HepG2 (cell line): ENCODE results near the gene SLC35A2. TPM values are rescaled to one million over a fixed set of nuclear protein-coding genes. Genes with fewer than 3 reads are reported as not detected.

ENCODE experiments used
- CHD4 ChIP-seq: fragments of 200-600 bp; sonication (generic); IDR thresholded peaks from 2 replicates; pipeline ENCODE4 v1.7.0; 2017; ENCODE audit warnings: mild to moderate bottlenecking, low read length, borderline replicate concordance
- FOXM1 ChIP-seq: sonication (generic); formaldehyde crosslinking; IDR thresholded peaks from 2 replicates; pipeline ENCODE4 v1.5.0; 2020; ENCODE audit warnings: missing genetic modification reagents
- IKZF4 ChIP-seq: sonication (generic); formaldehyde crosslinking; IDR thresholded peaks from 2 replicates; pipeline ENCODE4 v1.5.1; 2020; ENCODE audit warnings: borderline replicate concordance, mild to moderate bottlenecking, low read depth, missing genetic modification reagents; ENCODE audit errors: not compliant biosample characterization
- MTA1 ChIP-seq: sonication (generic); formaldehyde crosslinking; IDR thresholded peaks from 2 replicates; pipeline ENCODE4 v1.4.0; 2020; ENCODE audit warnings: missing genetic modification reagents, mild to moderate bottlenecking, borderline replicate concordance
- RARG ChIP-seq: sonication (generic); formaldehyde crosslinking; IDR thresholded peaks from 2 replicates; pipeline ENCODE4 v1.4.0; 2020; ENCODE audit warnings: low read depth, mild to moderate bottlenecking, missing genetic modification reagents
- SUZ12 ChIP-seq: fragments of 150-350 bp; IDR thresholded peaks from 2 replicates; pipeline ENCODE4 v1.6.1; 2014; ENCODE audit warnings: low read depth, low read length
- TBP ChIP-seq: sonication (generic); formaldehyde crosslinking; IDR thresholded peaks from 2 replicates; pipeline ENCODE4 v1.5.0; 2020; ENCODE audit warnings: missing genetic modification reagents
- ZNF10 ChIP-seq: sonication (generic); formaldehyde crosslinking; IDR thresholded peaks from 2 replicates; pipeline ENCODE4 v1.4.0; 2020; ENCODE audit warnings: mild to moderate bottlenecking, low read depth, missing genetic modification reagents, borderline replicate concordance
- ZNF282 ChIP-seq: fragments of 450-650 bp; IDR thresholded peaks from 2 replicates; pipeline ENCODE4 v1.6.1; 2018; ENCODE audit not compliant: partially characterized antibody
- ZNF674 ChIP-seq: sonication (generic); formaldehyde crosslinking; IDR thresholded peaks from 2 replicates; pipeline ENCODE4 v1.5.0; 2020; ENCODE audit warnings: low read depth, mild to moderate bottlenecking, missing genetic modification reagents
- ZNF790 ChIP-seq: sonication (generic); formaldehyde crosslinking; IDR thresholded peaks from 2 replicates; pipeline ENCODE4 v1.8.0; 2022; ENCODE audit warnings: missing genetic modification reagents, mild to moderate bottlenecking, borderline replicate concordance
- ZNF878 ChIP-seq: sonication (generic); formaldehyde crosslinking; IDR thresholded peaks from 2 replicates; pipeline ENCODE4 v1.8.1; 2023; ENCODE audit warnings: mild to moderate bottlenecking, missing genetic modification reagents, moderate library complexity
- polyA plus RNA-seq, 8 experiments: library from polyadenylated mRNA; depleted of rRNA in 3 of 8; stranded (reverse) in 7 of 8; unstranded in 1 of 8; fragments of >200 nt; fragmentation: Illumina TruSeq in 4 of 8; extraction: Trizol in 4 of 8; gene quantifications; 2 replicates each; pipeline versions ENCODE4 v1.2.1 to v1.2.3, GENCODE V29; 2011 to 2016; ENCODE audit warnings: low read depth in 4 of 8, missing spikeins in 1 of 8, mixed read lengths in 1 of 8; ENCODE audit not compliant: insufficient read depth in 1 of 8
- total RNA-seq, 5 experiments: library from RNA; depleted of rRNA; stranded (reverse); fragments of >200 nt; fragmentation: Illumina TruSeq; extraction: Trizol; gene quantifications; 2 replicates each; pipeline ENCODE4 v1.2.3, GENCODE V29; 2016; ENCODE audit warnings: low read depth in 1 of 5
- TF ChIP-seq, protein P1 (sequence below): sonication (generic); formaldehyde crosslinking; IDR thresholded peaks from 2 replicates; pipeline ENCODE4 v1.4.0; 2020; ENCODE audit warnings: missing genetic modification reagents
- TF ChIP-seq, protein P2 (sequence below): sonication (generic); formaldehyde crosslinking; IDR thresholded peaks from 2 replicates; pipeline ENCODE4 v1.4.0; 2020; ENCODE audit warnings: missing genetic modification reagents, borderline replicate concordance
- TF ChIP-seq, protein P3 (sequence below): sonication (generic); formaldehyde crosslinking; IDR thresholded peaks from 2 replicates; pipeline ENCODE4 v1.9.0; 2022; ENCODE audit warnings: missing genetic modification reagents, mild to moderate bottlenecking, borderline replicate concordance
- TF ChIP-seq, protein P4 (sequence below): sonication (generic); formaldehyde crosslinking; IDR thresholded peaks from 2 replicates; pipeline ENCODE4 v1.5.0; 2020; ENCODE audit warnings: missing genetic modification reagents, mild to moderate bottlenecking, borderline replicate concordance
- TF ChIP-seq, protein P5 (sequence below): sonication (generic); formaldehyde crosslinking; IDR thresholded peaks from 2 replicates; pipeline ENCODE4 v1.4.0; 2020; ENCODE audit warnings: missing genetic modification reagents, borderline replicate concordance

SLC35A2 gene
- total and polyA plus RNA-seq, 2 of the 13 experiments (the other 11 are each of a cell fraction or from before 2014, with no cell fraction given): 32.1 to 40.8 TPM

DNA sequence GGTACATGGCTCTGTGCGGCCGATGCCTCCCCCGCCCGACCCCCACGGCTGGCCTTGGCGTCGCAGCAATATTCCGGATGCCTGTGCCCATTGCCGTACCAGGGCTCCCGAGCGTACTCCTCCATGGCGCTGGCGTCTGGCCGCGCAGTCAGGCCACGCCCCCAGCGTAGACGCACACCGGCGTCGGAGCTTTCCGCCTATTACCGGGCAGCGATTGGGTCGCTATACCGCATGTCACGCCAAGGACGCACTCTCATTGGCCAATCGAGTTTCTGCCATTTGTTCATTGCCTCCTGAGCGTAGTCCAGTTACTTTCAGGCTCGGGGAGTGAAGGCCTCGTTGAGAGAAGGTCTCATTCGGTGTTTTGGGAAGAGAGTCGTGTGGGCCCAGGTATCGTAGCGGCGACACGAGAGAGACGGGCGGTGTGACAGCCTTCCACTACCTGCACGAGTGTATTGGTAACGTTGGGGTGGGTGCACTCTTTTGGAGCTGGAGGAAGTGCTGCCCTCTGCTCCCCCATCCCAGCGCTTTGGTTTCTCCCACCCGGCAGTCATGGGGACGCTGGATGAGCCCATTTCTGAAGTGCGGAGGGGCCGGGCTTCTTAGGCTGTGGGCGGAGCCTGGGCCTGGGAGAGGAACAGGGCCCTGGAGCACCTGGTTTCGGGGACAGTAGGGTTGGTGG is 13.7 kb downstream of the SLC35A2 start, which contains the start of the genes PQBP1 and TIMM17B (continued):
- TF ChIP-seq, protein P1, sequence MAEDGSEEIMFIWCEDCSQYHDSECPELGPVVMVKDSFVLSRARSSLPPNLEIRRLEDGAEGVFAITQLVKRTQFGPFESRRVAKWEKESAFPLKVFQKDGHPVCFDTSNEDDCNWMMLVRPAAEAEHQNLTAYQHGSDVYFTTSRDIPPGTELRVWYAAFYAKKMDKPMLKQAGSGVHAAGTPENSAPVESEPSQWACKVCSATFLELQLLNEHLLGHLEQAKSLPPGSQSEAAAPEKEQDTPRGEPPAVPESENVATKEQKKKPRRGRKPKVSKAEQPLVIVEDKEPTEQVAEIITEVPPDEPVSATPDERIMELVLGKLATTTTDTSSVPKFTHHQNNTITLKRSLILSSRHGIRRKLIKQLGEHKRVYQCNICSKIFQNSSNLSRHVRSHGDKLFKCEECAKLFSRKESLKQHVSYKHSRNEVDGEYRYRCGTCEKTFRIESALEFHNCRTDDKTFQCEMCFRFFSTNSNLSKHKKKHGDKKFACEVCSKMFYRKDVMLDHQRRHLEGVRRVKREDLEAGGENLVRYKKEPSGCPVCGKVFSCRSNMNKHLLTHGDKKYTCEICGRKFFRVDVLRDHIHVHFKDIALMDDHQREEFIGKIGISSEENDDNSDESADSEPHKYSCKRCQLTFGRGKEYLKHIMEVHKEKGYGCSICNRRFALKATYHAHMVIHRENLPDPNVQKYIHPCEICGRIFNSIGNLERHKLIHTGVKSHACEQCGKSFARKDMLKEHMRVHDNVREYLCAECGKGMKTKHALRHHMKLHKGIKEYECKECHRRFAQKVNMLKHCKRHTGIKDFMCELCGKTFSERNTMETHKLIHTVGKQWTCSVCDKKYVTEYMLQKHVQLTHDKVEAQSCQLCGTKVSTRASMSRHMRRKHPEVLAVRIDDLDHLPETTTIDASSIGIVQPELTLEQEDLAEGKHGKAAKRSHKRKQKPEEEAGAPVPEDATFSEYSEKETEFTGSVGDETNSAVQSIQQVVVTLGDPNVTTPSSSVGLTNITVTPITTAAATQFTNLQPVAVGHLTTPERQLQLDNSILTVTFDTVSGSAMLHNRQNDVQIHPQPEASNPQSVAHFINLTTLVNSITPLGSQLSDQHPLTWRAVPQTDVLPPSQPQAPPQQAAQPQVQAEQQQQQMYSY (CRISPR knock-in tag): no peak
- TF ChIP-seq SUZ12 (no peak), FOXM1 (CRISPR knock-in tag) (no peak), ZNF10 (CRISPR knock-in tag) (no peak), MTA1 (CRISPR knock-in tag) (no peak), ZNF674 (CRISPR knock-in tag) (no peak), IKZF4 (CRISPR knock-in tag) (no peak), ZNF878 (CRISPR knock-in tag) (no peak), ZNF790 (CRISPR knock-in tag) (no peak), ZNF282 (no peak), RARG (CRISPR knock-in tag) (no peak), TBP (no peak), CHD4 (no peak)
- TF ChIP-seq, protein P2, sequence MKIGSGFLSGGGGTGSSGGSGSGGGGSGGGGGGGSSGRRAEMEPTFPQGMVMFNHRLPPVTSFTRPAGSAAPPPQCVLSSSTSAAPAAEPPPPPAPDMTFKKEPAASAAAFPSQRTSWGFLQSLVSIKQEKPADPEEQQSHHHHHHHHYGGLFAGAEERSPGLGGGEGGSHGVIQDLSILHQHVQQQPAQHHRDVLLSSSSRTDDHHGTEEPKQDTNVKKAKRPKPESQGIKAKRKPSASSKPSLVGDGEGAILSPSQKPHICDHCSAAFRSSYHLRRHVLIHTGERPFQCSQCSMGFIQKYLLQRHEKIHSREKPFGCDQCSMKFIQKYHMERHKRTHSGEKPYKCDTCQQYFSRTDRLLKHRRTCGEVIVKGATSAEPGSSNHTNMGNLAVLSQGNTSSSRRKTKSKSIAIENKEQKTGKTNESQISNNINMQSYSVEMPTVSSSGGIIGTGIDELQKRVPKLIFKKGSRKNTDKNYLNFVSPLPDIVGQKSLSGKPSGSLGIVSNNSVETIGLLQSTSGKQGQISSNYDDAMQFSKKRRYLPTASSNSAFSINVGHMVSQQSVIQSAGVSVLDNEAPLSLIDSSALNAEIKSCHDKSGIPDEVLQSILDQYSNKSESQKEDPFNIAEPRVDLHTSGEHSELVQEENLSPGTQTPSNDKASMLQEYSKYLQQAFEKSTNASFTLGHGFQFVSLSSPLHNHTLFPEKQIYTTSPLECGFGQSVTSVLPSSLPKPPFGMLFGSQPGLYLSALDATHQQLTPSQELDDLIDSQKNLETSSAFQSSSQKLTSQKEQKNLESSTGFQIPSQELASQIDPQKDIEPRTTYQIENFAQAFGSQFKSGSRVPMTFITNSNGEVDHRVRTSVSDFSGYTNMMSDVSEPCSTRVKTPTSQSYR (CRISPR knock-in tag): no peak
- TF ChIP-seq, protein P3, sequence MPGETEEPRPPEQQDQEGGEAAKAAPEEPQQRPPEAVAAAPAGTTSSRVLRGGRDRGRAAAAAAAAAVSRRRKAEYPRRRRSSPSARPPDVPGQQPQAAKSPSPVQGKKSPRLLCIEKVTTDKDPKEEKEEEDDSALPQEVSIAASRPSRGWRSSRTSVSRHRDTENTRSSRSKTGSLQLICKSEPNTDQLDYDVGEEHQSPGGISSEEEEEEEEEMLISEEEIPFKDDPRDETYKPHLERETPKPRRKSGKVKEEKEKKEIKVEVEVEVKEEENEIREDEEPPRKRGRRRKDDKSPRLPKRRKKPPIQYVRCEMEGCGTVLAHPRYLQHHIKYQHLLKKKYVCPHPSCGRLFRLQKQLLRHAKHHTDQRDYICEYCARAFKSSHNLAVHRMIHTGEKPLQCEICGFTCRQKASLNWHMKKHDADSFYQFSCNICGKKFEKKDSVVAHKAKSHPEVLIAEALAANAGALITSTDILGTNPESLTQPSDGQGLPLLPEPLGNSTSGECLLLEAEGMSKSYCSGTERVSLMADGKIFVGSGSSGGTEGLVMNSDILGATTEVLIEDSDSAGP (CRISPR knock-in tag): peak; percentile 33
- TF ChIP-seq, protein P4, sequence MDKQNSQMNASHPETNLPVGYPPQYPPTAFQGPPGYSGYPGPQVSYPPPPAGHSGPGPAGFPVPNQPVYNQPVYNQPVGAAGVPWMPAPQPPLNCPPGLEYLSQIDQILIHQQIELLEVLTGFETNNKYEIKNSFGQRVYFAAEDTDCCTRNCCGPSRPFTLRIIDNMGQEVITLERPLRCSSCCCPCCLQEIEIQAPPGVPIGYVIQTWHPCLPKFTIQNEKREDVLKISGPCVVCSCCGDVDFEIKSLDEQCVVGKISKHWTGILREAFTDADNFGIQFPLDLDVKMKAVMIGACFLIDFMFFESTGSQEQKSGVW (CRISPR knock-in tag): no peak
- TF ChIP-seq, protein P5, sequence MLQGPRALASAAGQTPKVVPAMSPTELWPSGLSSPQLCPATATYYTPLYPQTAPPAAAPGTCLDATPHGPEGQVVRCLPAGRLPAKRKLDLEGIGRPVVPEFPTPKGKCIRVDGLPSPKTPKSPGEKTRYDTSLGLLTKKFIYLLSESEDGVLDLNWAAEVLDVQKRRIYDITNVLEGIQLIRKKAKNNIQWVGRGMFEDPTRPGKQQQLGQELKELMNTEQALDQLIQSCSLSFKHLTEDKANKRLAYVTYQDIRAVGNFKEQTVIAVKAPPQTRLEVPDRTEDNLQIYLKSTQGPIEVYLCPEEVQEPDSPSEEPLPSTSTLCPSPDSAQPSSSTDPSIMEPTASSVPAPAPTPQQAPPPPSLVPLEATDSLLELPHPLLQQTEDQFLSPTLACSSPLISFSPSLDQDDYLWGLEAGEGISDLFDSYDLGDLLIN (CRISPR knock-in tag): no peak
